Upper lobe of left lung (tissue), 6 donors: ENCODE results near the gene REL. TPM values are rescaled to one million over a fixed set of nuclear protein-coding genes. Genes with fewer than 3 reads are reported as not detected.

Experiments used
- ATAC-seq, 2 donors: fragments of 200-7000 bp; cut with Tn5 transposase; one replicate each; pipeline ENCODE4 v1.9.1; 2022; ENCODE audit warnings: mild to moderate bottlenecking in 2 of 2, moderate library complexity in 2 of 2; ENCODE audit not compliant: low FRiP score in 2 of 2
- DNase-seq, 2 donors: peaks; one replicate each; pipeline ENCODE4 v3.0.0-alpha.2; 2019 to 2020
- H3K27ac ChIP-seq, 4 donors: fragments of 200-600 bp; sonication (generic); one replicate each; pipeline ENCODE4 v1.5.1; 2016 to 2019
- H3K27me3 ChIP-seq, 4 donors: fragments of 200-600 bp; sonication (generic); one replicate each; pipeline ENCODE4 v1.5.1; 2017 to 2019
- H3K36me3 ChIP-seq, 4 donors: fragments of 200-600 bp; sonication (generic); one replicate each; pipeline ENCODE4 v1.5.1; 2016 to 2019
- H3K4me1 ChIP-seq, 4 donors: fragments of 200-600 bp; sonication (generic); one replicate each; pipeline ENCODE4 v1.5.1; 2018 to 2019
- H3K4me3 ChIP-seq, 4 donors: fragments of 200-600 bp; sonication (generic); one replicate each; pipeline ENCODE4 v1.5.1; 2017 to 2019; ENCODE audit warnings: mild to moderate bottlenecking in 2 of 4, moderate library complexity in 1 of 4
- H3K9me3 ChIP-seq, 4 donors: fragments of 200-600 bp; sonication (generic); one replicate each; pipeline ENCODE4 v1.5.1; 2018 to 2019
- EP300 ChIP-seq, 4 donors: sonication (generic); formaldehyde crosslinking; IDR thresholded peaks; one replicate each; pipeline ENCODE4 v1.5.1; 2017; ENCODE audit warnings: antibody characterized with exemption in 4 of 4, control low read depth in 2 of 4
- POLR2A ChIP-seq, 4 donors: fragments of 450-650 bp; IDR thresholded peaks; one replicate each; pipeline ENCODE4 v1.5.1; 2016 to 2017; ENCODE audit warnings: antibody characterized with exemption in 4 of 4, mild to moderate bottlenecking in 2 of 4
- POLR2AphosphoS5 ChIP-seq, 2 donors: sonication (generic); formaldehyde crosslinking; IDR thresholded peaks; one replicate each; pipeline ENCODE4 v1.5.1; 2017; ENCODE audit warnings: antibody characterized with exemption in 2 of 2
- WGBS, 2 donors: methylation state at CpG; one replicate each; pipeline ENCODE4 v1.1.5; 2017 to 2018; 5-methylcytosine and 5-hydroxymethylcytosine counted together
- total RNA-seq, 6 donors: library from RNA; depleted of rRNA in 4 of 6; stranded (reverse); fragments of >200 nt in 4 of 6; gene quantifications; one replicate each; pipeline versions ENCODE4 v1.1.0 to v1.2.1, GENCODE V29; 2016 to 2021
- TF ChIP-seq, protein P1 (sequence below), 6 experiments: fragments of 450-650 bp in 4 of 6; fragments of 200-600 bp in 2 of 6; sonication (generic) in 2 of 6; IDR thresholded peaks; one replicate each; pipeline ENCODE4 v1.5.1; 2016 to 2019; ENCODE audit warnings: antibody characterized with exemption in 6 of 6
- donor health status: DM: no; HTN: no; CAD: no; lungs with moderate emphysema.
- donor health status: DM: no; HTN: yes; CAD: no; lungs with severe emphysema.

The REL gene
- total RNA-seq, 6 donors from 2014 or later = 17.8 to 49.5 (median 29.6) TPM

DNA sequence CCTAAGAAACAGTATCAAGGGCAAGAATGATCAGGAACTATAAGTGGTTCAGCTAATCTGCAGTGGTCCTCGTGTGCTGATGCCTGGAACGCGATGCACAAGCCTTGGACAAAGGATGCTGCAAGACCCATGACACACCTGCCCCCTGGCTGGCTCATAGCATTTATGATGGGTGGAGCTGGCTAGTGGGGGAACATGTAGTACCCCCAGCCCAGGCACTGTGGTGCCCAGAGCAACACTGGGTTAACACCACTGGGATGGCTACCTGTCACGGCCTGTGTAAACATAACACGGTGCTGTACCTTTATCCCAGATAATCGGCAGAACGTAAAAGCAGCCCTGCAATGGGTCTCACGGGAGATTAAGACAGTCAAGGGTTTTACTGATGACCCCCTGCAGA, 75.8 kb downstream of the REL start:
- Histone ChIP-seq H3K4me3 (no peak overlapping the region), H3K27me3 (no peaks in the 10 kb centered on the region), H3K4me1 (no peaks in the 10 kb centered on the region), H3K27ac (no peak overlapping the region), H3K36me3 (peaks cover 0 to 19% (median 3%) of the 10 kb centered on the region in 4 donors), H3K9me3 (no peaks in the 10 kb centered on the region)
- 93 to 96% methylated on average over 8 of the region's 8 CpGs for WGBS, 2 donors
- DNase-seq (no peak), ATAC-seq (no peak)
- TF ChIP-seq POLR2A (IDR thresholded peaks at IDR 0.05) (no peak), EP300 (IDR thresholded peaks at IDR 0.05) (no peak), POLR2AphosphoS5 (IDR thresholded peaks at IDR 0.05) (no peak)
- TF ChIP-seq, protein P1, sequence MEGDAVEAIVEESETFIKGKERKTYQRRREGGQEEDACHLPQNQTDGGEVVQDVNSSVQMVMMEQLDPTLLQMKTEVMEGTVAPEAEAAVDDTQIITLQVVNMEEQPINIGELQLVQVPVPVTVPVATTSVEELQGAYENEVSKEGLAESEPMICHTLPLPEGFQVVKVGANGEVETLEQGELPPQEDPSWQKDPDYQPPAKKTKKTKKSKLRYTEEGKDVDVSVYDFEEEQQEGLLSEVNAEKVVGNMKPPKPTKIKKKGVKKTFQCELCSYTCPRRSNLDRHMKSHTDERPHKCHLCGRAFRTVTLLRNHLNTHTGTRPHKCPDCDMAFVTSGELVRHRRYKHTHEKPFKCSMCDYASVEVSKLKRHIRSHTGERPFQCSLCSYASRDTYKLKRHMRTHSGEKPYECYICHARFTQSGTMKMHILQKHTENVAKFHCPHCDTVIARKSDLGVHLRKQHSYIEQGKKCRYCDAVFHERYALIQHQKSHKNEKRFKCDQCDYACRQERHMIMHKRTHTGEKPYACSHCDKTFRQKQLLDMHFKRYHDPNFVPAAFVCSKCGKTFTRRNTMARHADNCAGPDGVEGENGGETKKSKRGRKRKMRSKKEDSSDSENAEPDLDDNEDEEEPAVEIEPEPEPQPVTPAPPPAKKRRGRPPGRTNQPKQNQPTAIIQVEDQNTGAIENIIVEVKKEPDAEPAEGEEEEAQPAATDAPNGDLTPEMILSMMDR (IDR thresholded peaks at IDR 0.05) = no peak

DNA sequence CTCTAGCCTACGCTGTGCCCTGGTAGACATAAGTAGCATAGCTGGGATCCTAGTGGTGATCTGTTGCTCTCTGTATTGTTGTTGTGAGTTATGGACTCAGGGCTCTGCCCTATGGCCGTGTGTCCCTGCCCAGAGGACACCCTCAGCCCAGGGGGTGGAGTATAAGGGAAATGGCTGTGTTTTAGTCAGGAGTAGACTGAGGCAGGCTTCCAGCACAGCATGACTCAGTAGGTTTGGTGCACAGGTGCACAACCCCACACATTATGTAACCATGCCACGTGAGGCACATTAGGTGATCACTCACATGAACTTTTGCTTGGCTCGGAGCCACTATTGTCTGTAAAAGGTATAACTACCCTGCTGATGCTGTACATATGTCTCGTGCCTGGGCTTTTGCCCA, 76.3 kb downstream of the REL start:
- no peak overlapping the region for H3K27ac ChIP-seq
- no peak overlapping the region for H3K4me3 ChIP-seq
- TF ChIP-seq, protein P1 (IDR thresholded peaks at IDR 0.05) = no peak
- TF ChIP-seq EP300 (IDR thresholded peaks at IDR 0.05) (no peak), POLR2AphosphoS5 (IDR thresholded peaks at IDR 0.05) (no peak), POLR2A (IDR thresholded peaks at IDR 0.05) (no peak)
- no peaks in the 10 kb centered on the region for H3K27me3 ChIP-seq
- H3K9me3 ChIP-seq = no peaks in the 10 kb centered on the region
- peaks cover 0 to 15% (median 3%) of the 10 kb centered on the region in 4 donors for H3K36me3 ChIP-seq
- 85% methylated on average over 4 to 5 of the region's 5 CpGs for WGBS, 2 donors
- no peaks in the 10 kb centered on the region for H3K4me1 ChIP-seq
- ATAC-seq = no peak
- no peak for DNase-seq

DNA sequence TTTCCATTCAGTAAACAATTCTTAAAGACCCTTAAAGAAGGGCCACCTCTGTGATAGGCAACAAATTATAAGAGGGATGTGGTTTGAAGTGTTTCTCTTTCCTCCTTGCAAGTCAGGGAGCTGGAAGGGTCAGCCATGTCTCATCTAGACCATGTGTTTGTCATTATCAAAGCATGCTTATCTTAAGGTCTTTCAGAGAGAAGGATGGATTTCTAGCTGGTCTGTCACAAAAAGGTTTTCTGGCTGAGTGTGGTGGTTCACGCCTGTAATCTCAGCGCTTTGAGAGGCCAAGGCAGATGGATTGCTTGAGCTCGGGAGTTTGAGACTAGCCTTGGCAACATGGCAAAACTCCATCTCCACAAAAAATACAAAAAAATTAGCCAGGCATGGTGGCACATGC, 77.0 kb downstream of the REL start:
- no peak for ATAC-seq
- Histone ChIP-seq H3K27me3 (no peaks in the 10 kb centered on the region), H3K4me3 (no peak overlapping the region), H3K4me1 (no peaks in the 10 kb centered on the region), H3K36me3 (peaks cover 0 to 7% (median 3%) of the 10 kb centered on the region in 4 donors), H3K9me3 (no peaks in the 10 kb centered on the region), H3K27ac (no peak overlapping the region)
- WGBS, 2 donors = 94 to 100% methylated on average over 3 of the region's 3 CpGs
- no peak for TF ChIP-seq POLR2A (IDR thresholded peaks at IDR 0.05)
- no peak for TF ChIP-seq EP300 (IDR thresholded peaks at IDR 0.05)
- no peak for TF ChIP-seq POLR2AphosphoS5 (IDR thresholded peaks at IDR 0.05)
- TF ChIP-seq, protein P1 (IDR thresholded peaks at IDR 0.05) = no peak
- no peak for DNase-seq

DNA sequence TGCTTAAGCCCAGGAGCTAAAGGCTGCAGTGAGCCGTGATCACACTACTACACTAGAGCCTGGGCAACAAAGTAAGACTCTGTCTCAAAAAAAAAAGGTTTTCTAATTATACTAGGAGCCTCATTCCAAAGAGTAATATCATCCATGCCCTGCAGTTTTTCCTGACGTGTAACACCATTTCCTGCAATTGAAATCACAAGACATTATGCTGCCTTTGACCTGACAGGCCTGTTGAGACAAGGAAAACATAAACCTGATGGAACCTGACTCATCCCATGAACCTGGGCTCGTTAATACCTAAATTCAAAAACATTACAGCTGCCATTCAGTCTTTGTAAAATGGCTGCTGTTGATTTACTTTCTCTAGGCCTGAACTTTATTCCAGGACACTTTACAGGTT, 77.4 kb downstream of the REL start:
- H3K27me3 ChIP-seq = no peaks in the 10 kb centered on the region
- no peaks in the 10 kb centered on the region for H3K4me1 ChIP-seq
- H3K27ac ChIP-seq = no peak overlapping the region
- WGBS, 2 donors = 64% methylated on average over 3 of the region's 3 CpGs
- H3K36me3 ChIP-seq = peaks cover 0 to 3% (median 1%) of the 10 kb centered on the region in 4 donors
- TF ChIP-seq POLR2A (IDR thresholded peaks at IDR 0.05) = no peak
- TF ChIP-seq POLR2AphosphoS5 (IDR thresholded peaks at IDR 0.05) = no peak
- H3K4me3 ChIP-seq = no peak overlapping the region
- no peaks in the 10 kb centered on the region for H3K9me3 ChIP-seq
- ATAC-seq = no peak
- no peak for DNase-seq

DNA sequence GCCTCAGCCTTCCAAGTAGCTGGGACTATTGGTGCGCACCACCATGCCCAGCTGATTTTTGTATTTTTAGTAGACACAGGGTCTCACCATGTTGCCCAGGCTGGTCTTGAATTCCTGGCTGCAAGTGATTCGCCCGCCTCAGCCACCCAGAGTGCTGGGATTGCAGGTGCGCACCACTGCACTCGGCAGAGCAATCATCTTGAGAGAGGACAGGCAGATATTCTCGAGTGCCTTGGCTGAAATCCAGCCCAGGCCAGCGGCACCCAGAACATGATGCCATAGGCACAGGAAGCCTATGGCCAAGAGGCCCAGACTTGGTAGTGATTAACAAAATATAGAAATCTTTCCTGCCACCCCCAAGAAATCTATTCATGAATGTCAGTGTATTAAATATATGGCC, 78.1 kb downstream of the REL start:
- TF ChIP-seq POLR2A (IDR thresholded peaks at IDR 0.05) = no peak
- TF ChIP-seq POLR2AphosphoS5 (IDR thresholded peaks at IDR 0.05) = no peak
- TF ChIP-seq, protein P1 (IDR thresholded peaks at IDR 0.05) = no peak
- no peak for TF ChIP-seq EP300 (IDR thresholded peaks at IDR 0.05)
- 65 to 77% methylated on average over 5 to 7 of the region's 7 CpGs for WGBS, 2 donors
- Histone ChIP-seq H3K27me3 (no peaks in the 10 kb centered on the region), H3K27ac (no peak overlapping the region), H3K4me1 (no peaks in the 10 kb centered on the region), H3K36me3 (no peaks in the 10 kb centered on the region), H3K9me3 (no peaks in the 10 kb centered on the region), H3K4me3 (no peak overlapping the region)
- ATAC-seq = no peak
- peak in 1 of 2 donors; percentile 34 for DNase-seq
